GM15510 (cell line): ENCODE data around the gene CRYGS.

ENCODE experiments used
- POLR2A ChIP-seq: IDR thresholded peaks from 3 replicates; pipeline ENCODE4 v1.6.1; 2011; ENCODE audit warnings: borderline replicate concordance; ENCODE audit not compliant: insufficient read length; ENCODE audit errors: extremely low read depth

The CRYGS gene

DNA sequence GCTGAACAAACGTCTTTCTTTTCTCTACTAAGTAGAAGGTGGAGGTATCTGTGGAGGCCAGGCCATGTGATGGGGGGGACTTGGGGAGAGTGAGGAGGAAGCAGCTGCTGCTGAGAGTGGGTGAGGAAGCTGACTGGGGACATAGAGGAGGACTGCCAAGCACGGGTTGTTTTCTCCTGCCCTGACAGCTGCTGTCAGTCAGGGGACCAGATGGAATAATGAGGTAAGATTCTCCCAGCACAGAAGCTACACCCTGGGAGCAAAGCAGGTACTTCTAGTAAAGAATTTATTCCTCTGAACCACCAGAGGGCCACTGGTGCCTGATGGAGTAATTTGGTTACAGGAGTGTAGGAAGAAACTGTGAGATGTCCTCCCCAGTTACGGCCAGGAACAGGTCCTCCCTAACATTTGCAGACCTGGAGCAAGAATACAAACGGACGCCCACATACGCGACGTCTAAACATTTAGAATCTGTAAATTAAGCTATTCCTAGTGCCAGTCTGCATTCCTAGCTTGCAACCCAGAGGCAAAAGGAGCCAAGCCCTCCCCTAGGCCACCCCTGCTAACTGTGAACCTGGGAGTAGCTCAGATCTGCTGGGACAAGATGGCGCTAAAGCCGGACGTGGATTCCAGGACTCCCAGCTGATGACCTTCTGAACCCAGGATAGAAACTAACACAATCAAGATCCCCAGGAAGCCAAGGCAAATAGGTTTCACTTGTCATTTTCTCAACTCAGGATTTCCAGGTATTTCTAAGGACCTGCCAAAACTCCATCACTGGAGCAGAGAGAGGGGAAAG lies 14.8 kb downstream of the CRYGS start:
- no peak for TF ChIP-seq POLR2A

- no peak for TF ChIP-seq POLR2A
Measured at GRCh38 chr3:186526256-186526606, 17.9 kb downstream of the CRYGS start.

DNA sequence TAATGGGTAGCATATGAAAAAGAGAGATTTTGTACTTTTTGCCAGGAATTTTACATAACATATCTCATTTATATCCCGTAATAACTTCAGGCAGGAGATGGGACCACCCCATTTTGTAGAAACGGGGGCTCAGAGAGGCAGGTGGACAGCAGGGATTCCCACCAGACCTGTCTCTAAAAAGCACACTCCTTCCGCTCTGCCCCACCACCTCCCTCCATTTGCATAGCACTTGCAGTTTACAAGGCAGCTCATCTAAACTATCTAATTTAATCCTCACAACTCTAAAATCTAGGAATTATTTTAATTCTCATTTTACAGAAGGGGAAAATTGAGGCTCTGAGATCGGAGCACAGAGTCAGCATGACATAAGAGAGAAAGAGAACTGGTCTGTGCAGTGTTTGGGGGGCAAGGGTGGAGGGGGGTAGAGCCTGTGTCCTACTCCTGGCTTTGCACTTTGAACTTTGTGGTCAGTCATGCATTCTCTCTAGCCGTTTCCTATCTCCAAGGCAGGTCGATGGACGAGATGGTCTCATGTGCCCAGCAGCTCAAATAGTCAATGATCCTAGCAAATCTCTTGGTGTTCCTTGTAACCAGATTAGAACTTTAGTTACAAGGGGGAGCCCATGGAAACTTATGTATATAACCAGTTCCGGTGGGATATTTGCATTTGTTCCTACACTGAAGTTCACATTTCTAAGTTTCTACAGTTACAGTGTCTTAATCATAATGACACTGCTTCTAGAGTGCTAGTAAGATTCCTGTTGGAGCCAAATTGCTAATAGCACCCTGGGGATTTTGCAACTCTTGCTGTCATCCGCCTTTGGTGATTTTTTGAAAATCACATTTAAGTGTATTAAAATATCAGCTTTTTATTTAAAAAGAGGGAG lies 18.6 kb downstream of the CRYGS start:
- TF ChIP-seq POLR2A = no peak

- TF ChIP-seq POLR2A = no peak
Measured at GRCh38 chr3:186524616-186525015, 19.6 kb downstream of the CRYGS start.

DNA sequence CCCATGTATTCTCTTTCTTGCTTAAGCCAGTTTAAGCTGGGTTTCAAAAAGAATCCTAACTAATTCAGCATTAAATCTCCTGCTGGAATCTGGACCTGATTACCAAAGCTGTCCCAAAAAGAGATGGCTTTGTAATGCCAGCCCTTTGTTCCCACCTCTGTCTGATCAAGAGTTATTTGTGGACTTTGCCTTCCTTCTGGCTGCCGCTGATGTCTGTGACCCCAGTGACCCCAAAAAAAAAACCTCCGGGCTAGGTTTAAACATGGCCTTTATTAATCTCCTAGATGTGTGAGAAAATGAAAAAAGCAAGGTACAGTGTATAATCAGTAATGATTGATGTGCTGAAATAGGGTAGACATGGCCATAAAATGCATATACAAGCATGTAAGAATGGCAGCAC lies 20.7 kb downstream of the CRYGS start:
- TF ChIP-seq POLR2A = no peak

- TF ChIP-seq POLR2A = no peak
Measured at GRCh38 chr3:186523022-186523421, 21.2 kb downstream of the CRYGS start.

DNA sequence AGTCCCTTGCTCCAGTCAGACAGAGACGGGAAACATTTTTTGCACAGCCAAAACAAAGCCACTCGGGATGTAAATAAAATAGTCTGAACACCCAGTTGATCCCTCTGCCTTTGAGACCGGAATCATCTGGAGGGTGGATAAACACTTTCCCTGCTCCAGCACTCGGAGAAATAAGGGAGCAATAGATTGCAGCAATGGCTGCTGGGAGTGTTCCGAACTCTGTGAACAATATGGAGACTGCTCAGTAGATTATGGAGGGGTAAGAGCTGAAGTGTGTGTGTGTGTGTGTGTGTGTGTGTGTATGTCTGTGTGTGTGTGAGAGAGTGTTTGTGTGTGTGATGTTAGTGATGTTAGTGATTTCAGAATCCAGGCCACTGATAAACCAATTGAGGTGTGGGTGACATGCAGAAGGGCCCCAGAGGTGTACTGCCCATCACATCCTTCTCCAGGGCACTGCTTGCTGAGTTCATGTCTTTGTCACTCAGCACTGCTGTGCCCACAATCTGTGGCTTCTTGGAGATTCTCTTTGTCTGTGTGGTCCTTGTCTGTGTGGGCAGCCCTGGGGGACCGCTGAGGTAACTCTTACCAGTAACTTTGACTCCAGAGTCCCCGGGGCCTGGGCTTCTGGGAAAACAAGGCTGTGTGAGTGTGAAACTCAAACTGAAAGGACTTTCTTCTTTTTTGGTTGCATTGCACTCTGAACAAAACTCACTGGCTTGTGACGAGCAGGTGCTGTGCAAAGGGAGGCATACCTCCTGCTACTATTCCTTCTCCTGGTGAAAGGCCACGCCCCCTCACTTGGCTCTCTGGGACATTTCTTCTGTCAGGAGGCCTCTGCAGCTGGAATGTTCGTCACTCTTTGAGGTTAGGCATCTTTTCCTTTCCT lies 23.0 kb downstream of the CRYGS start:
- TF ChIP-seq POLR2A = no peak

DNA sequence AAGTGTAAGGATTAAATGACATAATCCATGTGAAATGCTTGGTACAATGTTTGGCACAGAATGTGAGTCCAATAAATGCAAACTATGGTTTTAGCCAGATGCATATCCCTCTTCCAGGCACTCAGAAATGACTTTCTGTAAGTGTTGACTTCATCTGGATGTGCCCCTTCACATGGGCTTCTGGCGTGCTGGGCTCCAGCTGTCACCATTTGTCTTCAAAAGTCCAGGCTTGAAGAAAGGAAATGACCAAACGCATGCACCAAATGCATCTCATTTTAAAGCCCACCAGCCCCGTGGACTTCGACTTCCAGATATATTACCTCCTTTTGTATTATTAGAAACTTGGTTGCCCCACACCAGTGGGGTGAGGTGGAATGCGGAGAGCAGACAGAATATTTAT lies 23.7 kb downstream of the CRYGS start:
- no peak for TF ChIP-seq POLR2A

DNA sequence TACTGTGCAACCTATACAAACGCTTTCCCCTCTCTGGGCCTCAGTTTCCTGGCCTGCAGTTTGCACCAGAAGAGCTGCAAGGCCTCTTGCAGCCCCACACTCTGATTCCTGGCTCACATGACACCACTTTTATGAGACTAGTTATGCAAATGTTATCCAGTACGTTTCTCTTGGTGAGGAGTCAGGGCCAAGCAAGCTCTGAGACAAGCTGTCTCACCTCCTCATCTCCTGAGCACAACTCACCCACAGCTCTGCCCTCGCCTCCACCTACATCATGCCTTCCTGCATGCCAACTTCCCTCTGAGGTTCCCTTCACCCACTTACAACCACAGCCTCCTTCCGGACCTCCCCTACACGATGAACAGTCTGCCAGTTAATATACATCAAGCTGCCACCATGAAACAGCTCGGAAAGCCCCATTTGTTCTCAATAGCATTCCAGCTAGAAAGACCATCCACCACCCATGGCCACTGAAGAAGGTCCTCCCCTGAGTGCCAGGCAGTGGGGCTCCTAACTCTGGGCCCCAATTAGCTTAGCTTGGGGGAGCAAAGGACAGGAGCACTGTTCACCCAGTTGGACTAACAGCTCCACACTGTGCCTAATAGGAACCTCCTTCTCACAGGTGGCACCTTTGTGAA lies 25.0 kb downstream of the CRYGS start:
- peak; percentile 71 for TF ChIP-seq POLR2A

GRCh38 chr3:186517218-186517617 lies 27.0 kb downstream of the CRYGS start:
- TF ChIP-seq POLR2A = no peak

DNA sequence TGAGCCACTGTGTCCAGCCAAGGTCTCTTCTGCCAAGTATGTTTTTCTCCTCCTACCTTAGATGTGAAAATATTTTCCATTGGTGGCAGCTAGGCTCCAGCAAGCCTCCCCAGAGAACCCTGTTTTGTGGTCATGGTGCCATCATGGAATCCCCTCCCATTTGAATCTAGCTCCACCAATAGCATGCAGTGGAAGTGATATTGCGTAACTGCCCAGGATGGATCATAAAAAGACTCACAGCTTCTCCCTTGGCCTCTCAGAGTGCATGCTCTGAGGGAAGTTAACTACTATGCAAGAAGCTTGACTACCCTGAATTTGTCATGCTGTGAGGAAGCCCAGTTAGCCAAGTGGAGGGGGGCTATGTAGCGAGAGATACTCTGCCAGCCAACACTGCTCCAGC lies 27.5 kb downstream of the CRYGS start:
- no peak for TF ChIP-seq POLR2A

DNA sequence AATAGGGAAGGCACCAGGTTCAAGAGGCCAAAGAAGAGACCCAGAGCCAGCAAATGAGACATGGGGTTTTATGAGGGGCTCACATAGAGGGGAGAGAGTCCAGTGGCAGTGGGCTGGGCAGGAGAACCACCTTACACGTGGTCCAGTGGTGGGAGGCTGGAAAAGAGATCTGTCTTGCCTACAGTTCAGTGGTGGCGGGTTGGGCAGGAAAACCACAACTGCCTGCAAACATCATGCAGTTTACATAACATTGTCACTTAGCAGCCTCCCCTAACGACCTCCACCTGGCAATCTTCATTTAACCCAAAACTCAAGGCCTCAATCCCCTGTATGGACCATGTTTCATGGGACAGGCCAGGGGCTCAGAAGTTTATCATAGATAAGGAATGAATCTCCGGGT lies 29.1 kb downstream of the CRYGS start:
- no peak for TF ChIP-seq POLR2A

DNA sequence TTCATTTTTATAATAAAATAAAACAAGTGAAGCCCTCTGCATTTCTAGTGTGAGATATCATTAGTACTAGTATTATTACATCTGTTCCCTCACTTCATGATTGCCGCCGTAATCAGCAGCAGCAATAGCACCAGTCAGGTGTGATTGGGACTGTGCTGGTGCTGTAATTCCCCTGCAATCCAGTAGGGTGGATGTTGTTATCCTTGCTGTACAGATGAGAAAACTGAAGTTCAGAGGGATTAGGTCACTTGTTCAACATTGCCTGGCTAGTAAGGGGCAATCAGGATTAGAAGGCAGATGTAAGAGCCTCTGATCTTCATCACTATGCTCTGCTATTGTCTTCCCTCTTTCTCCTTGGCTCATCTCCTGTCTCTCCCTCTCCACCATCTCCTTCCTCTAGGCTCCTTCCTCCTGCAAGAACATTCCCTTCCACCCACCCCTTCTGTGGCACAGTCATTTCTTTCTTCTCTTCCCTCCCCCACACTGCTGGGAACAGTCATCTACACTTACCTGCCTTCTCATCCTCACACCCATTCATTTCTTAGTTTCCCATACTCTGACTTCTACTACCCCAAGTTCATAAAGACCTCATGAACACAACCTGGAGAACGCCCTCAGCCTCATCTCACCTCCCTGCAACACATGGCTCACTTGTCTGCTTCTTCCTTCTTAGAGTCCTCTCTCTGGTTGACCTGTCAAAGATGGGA lies 29.7 kb downstream of the CRYGS start:
- no peak for TF ChIP-seq POLR2A

DNA sequence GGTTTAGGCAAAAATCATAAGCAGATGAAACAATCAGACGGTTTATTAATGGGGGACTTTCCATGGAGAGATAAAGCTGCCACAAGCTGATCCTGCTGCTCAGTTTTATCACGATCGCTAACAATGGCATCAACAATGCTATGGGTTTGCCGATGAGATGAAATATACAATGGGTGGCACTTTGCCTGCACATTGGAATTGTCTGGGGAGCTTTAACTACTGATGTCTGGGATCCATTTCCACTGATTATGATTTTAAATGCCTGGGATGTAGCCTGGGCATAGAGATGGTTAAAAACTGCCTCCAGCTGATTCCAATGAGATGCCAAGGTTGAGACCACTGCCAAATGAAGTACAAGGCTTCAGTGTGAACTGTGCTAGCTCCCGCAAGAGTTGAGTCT lies 30.8 kb downstream of the CRYGS start:
- TF ChIP-seq POLR2A = no peak
